NCI-H2107 treated with DMSO at 0.1 percent for 48 hours (cell line): ENCODE measurements around the gene STPG2.
A peak's percentile ranks its signal among the peaks of the same experiment; 100 is the strongest.

Source experiments
- DNase-seq: peaks from one replicate; lab custom pipeline; 2025; ENCODE audit not compliant: unreplicated experiment; lab: John Stamatoyannopoulos, UW

STPG2 gene

DNA sequence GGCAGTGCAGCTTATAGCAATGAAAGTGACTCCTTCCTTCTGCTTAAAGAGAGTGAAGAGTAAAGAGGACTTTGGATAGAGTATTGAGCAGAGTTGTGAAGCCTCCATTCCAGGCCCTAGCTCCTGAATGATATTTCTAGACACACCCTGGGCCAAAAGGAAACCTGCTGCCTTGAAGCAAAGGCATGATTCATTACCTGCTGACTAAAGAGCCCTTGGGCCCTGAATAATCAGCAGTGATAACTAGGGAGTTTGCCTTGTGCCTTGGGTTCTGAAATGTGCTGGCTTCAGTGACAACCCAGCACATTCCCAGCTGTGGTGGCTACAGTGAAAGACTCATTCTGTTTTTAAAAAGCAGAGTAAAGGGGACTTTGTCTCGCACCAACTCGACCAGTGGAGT is 49.2 kb downstream of the STPG2 start:
- no peak for DNase-seq

DNA sequence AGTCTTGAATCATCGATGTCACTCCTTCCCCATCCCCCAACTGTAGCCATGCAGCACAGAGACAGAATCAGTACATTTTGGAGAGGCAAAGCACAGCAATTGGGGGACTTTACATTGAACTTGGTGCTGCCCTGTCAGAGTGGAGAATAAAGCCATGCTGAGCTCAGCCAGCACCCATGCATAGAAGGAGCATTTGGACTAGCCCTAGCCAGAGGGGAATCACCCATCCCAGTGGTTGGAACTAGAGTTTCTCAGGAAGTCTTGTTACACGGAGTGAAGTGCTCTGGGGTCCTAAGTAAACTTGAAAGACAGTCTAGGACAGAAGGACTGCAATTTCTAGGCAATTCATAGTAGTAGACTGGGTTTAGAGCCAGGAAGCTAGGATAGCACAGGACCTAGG is 49.6 kb downstream of the STPG2 start:
- DNase-seq, result no peak

DNA sequence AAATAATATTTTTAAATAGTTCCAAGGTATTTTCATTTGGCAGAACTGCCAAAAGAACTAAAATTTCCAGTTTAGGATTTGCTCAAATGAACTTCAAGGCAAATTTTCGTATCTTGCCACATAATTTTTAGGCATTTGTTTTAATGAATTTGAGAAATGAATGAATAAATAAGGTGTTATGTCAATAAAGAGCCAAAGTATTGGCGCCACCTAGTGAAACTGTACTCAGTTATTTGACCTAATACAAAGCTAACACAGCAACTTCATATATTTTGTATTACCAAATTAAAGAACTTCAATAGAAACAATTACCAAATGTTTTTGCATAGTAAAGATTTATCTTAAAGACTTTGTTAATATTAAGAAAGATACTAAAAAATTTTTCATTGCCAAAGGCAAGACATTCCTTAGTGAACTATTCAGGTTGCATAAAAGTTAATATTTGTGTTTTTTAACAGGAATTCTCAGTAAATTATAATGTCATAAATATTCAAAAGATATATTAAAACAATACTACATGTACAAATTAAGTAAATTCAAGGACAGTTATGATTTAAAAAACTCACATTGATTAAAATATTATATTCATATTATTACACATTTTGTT is 50.3 kb downstream of the STPG2 start:
- no peak for DNase-seq

- no peak for DNase-seq
Observed at GRCh38 chr4:98081936-98082335, 61.3 kb downstream of the STPG2 start.

- DNase-seq, result no peak
Observed at GRCh38 chr4:98068495-98068894, 74.8 kb downstream of the STPG2 start.

DNA sequence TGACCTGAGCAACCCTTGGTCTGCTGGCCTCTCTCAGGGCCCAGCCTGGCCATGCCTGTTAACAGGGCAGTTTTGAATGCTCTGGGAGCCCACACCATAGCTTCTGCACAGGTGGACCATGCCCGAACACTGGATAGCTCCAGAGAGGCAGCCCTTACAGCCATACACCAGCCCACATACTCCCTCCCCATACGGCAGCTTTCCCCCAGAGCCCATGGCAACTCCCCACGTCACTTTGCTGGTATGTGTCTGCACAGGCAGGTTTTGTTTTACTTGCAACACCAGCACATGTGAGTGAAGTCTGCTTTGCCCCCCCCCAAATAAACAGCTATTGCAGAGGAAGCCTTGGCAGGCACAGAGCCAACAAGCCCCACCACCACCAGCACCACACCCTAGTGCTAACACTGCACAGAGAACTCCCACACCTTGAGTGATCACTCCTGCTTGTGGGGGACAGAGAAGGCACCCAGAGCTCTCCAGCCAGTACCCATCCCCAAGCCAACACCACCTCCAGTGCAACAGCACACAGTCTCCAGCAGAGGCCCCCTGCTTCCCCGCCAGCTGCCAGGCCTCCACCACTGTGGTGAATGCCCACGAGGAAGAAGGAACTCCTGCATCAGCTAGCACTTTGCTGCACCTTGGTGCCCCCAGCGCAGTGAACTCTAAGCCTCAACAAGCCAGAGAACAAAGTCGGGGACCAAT is 87.3 kb downstream of the STPG2 start:
- DNase-seq, result no peak

DNA sequence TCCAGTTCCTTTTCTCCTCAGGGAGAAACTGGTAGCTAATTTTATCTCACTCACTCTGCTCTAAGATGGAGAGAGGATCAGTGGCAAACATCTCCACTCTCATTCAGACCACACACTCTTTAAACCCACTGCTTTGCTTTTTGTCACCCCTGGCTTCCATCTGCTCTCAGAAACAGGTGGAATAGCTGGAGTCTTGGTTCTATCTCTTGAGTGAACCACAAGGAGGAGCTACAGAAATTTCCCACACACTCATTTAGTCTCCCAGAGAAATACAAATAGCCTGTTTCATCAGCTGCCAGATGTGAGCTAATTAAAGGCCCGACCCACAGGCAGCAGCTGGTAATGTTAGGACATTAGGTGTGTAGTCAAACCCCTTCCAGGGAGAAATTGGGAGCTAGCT is 96.6 kb downstream of the STPG2 start:
- DNase-seq, result no peak

DNA sequence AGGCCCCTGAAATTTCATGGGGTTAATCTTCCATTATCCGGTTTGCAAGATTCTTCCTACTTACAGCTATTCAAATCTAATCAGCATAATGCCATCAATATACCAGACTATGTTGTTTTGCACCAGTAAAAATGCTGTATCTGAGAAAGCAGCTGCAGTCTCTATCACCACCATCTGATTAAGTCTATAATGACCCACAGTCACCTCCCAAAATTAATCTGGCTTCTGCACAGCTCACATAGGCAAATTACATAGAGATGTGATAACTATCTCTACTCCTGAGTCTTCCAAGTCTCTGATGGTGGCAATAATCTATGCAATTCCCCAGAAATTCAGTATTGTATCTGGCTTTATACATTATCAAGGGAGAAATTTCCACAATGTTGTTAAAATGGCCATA is 113.2 kb downstream of the STPG2 start:
- no peak for DNase-seq

DNA sequence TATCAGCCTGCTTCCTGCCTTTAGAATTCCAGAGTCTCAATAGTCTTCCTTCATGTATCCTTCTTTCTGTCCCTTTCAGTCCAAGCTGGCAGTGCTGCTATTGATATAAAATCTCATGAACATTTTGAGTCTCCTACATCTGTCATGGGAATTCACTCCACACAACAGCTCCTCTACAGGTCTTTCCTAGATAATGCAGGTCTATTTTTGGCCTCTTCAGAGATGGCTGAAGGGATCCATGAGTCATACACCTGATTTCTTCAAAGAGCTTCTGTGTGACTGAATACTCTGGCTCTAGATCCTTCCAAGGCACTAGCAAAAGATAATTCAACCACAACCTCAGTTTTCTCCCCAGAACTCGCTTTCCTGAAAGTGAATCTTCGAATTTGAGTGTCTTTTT is 115.4 kb downstream of the STPG2 start:
- DNase-seq, result no peak

DNA sequence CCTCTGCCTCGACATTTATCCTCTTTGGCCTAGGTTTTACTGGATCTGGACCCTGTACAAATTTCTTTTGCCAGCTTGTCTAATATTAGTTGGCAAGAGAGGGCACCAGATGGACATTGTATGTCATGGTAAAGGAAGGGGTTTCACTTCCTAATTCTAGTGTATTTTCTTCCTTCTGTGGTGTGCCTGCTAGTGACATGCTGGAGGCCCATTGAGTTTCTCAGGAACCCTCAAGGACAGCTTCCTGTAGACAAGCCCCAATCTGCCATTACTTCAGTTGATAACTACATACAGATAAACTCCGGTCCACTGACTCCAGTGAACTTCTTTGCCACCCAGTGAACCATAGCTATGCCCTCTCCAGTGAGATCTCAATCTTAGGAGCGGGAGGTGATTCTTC is 116.9 kb downstream of the STPG2 start:
- DNase-seq, result no peak

DNA sequence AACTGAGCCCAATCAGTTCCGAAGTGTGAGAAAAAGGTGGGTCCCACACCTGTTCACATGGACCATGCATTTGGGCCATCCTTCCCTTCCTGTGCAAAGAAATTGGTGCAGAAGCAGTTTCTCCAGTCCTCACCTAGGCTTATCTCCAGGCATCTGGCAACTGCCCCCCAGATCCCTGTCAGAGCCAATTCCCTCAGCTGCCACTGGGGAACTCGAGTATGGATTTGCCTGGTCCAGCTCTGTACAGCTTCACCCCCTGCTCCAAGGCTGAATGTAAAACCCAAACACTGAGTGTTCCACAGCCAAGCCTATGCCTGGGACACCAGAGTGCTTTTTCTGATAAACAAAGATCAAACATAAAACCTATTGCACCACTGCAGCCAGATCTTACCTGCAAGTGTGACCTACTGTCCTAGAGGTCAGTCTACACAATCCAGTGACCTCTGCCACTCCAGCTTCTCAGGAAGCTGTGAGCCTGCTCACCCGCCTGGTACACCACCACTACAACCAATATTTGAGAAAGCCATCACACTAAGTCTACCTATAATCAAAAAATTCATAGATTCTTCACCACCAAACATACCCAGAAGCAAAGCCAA is 136.4 kb downstream of the STPG2 start:
- no peak for DNase-seq

- DNase-seq, result no peak
Observed at GRCh38 chr4:98006060-98006459, 137.2 kb downstream of the STPG2 start.

DNA sequence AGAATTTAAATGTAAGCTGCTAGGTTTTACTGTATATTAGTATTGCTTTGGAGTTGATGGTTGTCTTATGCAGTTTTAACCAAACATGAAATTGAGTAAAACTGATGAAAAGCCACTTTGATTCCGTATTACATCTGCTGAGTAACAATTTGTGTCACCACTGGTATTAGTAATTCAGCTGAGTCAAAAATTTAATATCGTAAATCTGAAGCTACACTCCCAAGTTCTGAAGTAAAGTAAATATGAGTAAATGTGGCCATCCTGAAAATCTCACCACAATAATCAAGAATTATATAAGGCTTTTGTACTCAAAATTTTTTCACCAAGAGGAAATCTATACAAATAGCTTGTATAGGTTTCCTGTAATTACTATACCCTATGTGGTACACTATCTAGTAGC is 142.3 kb downstream of the STPG2 start:
- DNase-seq, result no peak

- DNase-seq, result no peak
Observed at GRCh38 chr4:97998203-97998602, 145.1 kb downstream of the STPG2 start.

GRCh38 chr4:97994765-97995465 is 148.4 kb downstream of the STPG2 start:
- no peak for DNase-seq

DNA sequence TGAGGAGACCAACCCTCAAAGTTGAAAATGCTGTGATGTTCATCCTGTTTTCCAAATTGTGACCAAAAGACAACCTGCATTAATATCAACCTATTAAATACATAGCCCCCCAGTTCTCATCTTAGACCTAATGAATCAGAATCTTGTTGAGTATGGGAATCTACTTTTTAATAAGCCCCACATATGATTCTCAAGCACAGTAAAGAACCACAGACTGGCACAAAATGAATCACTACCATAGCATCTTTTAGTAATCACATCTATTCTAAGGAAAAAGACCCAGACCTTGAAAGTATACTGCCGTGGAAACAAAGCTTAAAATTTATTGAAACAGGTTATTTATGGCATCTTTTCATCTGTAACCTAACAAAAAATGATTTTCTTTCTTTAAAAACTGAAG is 152.9 kb downstream of the STPG2 start:
- no peak for DNase-seq

DNA sequence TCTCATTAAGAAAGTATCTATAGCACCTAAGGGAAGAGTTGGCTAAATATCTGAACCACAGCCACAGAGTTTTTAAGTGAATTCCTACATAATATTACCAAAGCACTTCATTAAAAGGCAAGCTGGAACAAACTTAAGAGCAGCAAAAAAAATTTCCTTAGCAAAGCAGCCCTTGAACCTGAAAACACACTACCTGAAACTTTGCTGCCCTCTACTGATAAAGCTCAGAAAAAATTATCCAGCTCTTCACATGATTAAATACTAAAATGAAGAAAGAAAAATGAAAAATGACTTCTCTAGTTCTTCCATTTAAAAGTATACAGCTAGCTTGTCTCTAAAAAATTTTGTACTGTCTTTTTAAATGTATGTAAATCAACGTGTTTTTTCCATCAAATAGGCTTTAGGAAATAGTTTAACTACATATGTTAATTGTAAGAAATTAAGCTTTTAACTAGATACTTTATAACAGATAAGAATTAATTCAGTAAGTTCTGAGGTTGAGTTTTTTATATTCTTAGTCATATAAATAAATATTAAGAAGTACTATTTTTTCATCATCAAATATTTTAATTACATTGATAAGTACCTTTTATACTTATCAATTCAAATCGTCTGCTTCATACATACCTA is 156.1 kb downstream of the STPG2 start:
- DNase-seq, result peak; percentile 11

DNA sequence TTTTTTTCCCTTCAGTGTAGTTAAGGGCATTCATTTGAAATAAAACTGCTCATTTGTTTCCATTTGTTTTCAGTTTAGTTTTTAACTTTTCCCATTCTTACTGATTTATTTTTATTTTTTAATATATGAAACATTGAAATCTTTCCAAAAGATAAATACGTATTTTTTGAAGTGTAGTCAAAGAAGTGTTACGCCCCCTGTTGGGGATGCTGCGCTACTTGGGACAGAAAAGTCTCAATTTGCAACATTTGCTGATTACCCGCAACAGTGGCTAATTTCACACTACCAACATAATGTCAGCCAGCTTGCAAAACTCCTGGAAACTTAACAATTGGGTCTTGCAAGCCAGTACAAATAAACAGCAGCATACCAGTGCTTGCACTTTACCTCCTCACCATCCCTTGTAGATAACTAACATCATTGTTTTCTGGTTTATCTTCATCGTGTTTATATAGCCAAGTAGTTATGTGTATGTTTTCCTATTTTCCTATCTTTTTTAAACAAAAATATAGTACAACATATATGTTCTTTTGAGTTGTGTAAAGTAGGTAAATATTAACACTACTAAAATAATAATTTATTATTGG is 158.6 kb downstream of the STPG2 start:
- DNase-seq, result no peak

- DNase-seq, result no peak
Observed at GRCh38 chr4:97978791-97979488, 164.3 kb downstream of the STPG2 start.

DNA sequence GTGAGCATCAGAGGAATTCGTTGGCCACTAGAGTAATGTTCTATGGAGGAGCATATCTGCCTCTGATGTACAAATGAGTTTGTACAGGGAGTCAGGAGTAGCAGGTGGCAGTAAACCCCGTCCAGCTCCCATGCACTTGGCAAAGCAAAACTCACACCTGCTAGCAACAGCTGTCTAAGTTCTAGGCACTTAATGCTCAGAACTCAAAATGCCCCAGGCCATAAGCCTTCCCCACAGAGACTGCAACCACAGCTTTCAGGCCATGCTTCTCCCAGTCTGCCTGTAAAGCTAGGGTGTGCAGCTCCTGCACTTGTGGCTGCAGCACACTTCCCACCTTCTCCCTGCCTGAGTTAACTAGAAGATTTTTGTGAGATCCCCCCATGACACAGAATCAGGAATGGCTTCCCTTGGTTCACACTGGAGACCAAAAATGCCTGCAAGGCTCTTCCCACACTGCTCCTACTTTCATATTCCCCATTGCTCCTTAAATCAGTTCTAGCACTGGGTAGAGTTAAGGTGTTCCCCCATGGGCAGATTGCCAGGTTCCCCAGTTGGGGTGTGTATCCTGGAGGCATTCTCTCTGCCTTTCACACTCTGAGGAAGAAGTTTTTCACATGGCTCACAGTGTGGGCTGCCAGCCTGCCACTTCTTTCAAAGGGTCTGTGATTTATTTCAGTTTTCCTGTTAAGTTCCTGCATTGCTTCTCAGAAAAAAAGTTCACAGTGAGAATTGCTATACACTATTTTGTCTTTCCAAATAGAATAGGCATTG is 189.9 kb downstream of the STPG2 start:
- DNase-seq, result no peak
